SK-N-SH treated with all-trans-retinoic acid at 6 μM for 48 hours (cell line): ENCODE data around the gene SAPCD1.

Source experiments
- TSHZ2 ChIP-seq: fragments of 250-450 bp; sonication (Bioruptor Pico); IDR thresholded peaks from 2 replicates; pipeline ENCODE4 v1.5.0; 2020; ENCODE audit warnings: mild to moderate bottlenecking, moderate library complexity
- ZNF8 ChIP-seq: fragments of 450-650 bp; formaldehyde crosslinking; IDR thresholded peaks from 2 replicates; pipeline ENCODE4 v1.5.0; 2020; ENCODE audit warnings: mild to moderate bottlenecking, moderate library complexity

GRCh38 chr6:31727717-31728671 lies 34.5 kb upstream of the SAPCD1 start:
- TF ChIP-seq TSHZ2 (CRISPR knock-in tag), result no peak
- TF ChIP-seq ZNF8, result no peak
